ENCODE results near the gene PYGL.
A peak's percentile ranks its signal among the peaks of the same experiment; 100 is the strongest.

Gene PYGL

DNA sequence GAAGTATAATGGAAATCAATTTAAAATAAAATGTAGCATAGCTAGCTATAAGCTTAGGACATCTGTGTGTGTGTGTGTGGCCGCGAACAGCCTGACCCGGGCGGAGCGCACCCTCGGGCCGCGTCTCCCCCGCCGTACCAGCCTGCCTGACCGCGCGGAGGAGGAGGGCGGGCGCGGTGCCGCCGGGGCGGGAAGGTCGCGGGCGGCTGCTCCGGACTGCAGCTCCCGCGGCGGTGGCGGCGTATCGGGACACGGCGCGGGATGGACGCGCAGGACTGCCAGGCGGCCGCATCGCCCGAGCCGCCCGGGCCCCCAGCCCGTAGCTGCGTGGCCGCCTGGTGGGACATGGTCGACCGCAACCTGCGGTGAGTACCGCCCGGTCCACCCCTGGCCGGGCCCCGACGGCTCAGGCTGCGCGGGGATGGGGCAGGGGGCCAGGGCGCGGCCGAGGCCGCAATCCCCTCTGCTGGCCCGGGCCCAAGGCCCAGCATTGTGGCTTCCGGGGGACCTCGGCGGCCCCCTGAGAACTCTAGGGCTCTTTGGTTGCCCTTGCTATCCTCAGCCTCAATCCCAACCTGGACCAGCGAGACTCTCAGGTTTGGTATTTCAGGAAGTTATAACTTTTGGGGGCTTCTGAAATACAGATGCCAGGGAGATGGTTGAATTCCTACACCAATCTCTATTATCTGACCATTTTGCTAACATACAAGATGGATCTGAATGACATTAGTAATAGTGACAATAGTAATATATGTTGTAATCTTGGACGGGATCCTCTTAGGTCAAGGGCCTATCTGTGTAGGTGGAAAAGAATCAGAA is 72.2 kb downstream of the PYGL start, which contains the start of gene ABHD12B:
TSS of gene ABHD12B (plus strand) at position 140 of the 819 bp plus-strand sequence. CDS start at position 262, 122 bp downstream.
- no peak for DNase-seq (ENCODE audit: low spot score)

- DNase-seq (ENCODE audit: low spot score), result no peak
Observed at GRCh38 chr14:50871228-50871627, 73.1 kb downstream of the PYGL start.

GRCh38 chr14:50865391-50866076 is 78.7 kb downstream of the PYGL start:
- DNase-seq (ENCODE audit: low spot score), result no peak

DNA sequence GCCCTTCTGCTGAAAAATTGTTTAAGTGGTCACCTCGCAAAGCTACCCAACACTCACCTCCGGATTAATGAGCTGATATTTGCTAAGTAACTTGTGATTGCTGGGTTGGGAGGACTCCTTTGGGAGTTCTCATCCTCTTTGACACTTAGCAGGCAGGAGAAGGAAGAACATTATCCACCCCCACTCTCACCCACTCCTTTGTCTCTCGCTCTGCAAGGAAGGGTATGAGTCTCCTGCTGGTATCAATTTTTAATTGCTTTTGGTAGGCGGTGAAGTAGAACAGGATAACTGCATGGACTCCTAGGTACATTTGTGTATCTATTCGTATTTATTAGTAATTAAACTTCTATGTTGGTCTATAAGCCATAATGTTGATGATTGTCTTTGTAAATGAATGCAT is 79.3 kb downstream of the PYGL start:
- DNase-seq (ENCODE audit: low spot score), result no peak

DNA sequence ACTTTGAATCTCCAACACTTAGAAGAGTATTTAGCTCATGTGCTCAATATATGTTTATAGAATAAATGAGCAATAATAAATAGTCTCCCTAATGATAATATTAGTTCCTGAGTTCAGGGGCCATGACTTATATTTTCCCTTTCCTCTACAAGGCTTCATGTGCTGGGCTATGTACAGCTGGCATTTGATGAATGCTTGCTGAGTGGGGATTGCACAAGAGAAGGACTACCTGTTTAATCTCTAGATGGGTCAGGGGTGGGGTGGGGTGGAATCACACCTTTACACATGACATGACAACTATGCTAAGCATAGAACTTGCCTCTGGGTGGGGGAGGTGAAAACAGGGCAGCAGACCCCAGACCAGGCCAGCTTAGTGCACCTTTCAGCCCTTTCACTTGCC is 80.0 kb downstream of the PYGL start:
- DNase-seq (ENCODE audit: low spot score), result no peak

DNA sequence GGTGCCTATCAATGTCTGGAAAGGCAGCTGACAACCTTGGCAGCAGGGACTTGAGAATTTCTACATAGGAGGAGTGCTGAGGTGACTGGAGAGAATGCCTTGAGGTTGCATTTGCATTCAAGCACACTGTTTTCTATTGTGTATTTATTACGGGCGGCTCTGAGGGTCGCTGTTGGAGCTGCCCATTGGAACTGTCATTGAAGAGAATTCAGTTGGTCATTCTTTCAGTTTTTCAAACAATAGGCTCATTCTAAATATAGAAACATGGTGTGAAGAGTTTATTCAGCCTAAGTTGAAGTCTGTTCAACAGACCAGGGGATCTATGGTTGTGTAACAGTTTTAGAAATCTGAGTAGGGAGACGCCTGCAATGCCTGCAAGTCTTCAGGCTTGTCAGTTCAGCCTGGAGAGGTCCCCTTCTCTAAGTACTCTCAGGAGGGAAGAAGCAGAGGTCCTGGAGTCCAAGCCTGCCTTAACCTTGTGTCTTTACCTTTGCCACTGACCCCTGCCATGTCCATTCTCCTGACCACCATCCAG is 82.2 kb downstream of the PYGL start:
- DNase-seq (ENCODE audit: low spot score), result peak; percentile 26

DNA sequence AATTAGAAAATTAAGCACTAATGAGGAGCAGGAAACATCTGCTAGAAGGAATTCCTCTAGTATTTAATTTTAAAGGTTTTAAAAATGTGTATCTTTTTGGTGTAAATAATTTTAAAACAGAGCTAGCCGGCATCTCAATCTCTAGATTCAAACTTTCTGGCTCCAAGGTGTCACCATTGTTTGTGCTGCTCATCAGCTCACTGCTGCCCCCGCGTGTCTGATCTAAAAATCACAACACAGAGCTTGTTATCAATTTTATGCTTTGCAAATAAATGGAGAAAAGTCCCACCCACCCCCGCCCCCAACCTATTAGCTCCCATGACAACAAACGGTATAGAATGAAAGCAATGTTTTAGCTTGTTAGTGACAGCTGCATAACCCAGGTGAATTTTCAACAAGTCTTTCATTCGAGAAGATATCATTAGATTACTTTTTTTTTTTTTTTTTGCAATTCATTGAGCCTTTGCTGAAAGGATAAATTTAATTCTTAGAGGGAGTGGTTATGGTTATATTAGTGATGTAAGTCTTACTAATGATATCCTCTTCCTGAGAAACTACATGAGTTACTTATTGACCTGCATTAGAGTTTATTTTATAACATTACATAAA is 83.7 kb downstream of the PYGL start:
- peak; percentile 83 for DNase-seq (ENCODE audit: low spot score)

DNA sequence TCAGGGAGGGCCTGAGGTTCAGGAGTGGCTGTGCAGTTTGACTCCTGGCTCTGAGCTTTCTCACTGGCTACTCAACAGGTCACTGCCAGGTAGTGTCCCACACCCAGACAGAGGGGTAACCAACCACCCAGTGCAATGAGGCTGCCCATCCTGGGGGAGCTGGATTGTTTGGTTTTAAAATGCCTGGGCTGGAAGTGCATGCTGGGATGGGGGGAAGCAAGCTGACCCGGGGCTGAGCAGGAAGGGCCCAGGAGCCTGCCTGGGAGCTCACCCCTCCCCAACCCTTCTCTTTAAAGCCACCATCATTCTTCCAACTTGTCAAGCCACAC is 85.0 kb downstream of the PYGL start:
- DNase-seq (ENCODE audit: low spot score), result no peak

DNA sequence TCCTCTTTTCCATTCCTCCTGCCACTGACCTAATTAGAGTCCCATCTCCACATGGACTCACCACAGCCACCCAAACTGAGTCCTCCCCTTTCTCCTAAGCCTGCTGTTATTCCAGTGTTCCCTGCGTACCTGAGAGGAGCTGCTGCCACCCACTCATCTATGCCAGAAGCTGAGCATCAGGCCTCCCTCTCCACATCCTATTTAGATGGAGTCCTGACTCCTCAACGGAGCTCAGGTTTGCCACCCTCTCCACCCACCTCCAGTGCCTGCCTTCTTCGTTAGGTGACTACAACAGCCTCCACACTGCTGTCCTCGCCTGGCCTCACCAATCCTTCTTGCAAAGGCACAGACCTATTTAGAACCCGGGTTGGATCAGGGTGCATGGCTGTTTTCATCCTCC is 87.6 kb downstream of the PYGL start:
- no peak for DNase-seq (ENCODE audit: low spot score)

DNA sequence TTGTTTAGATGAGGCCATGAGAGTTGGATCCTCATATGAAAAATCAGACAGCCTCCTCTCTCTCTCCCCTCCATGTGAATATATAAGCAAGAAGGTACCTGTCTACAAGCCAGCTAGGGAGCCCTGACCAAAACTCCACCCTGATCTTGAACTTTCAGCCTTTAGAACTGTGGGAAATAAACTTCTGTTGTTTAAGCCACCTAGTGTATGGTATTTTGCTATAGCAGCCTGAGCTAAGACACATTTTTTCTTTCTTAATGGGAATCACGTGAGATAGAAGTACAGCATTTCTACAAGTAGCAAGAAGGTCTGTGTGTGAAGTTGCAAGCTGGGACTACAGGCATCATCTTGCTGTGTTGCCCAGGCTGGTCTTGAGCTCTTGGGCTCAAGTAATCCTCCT is 88.7 kb downstream of the PYGL start:
- DNase-seq (ENCODE audit: low spot score), result no peak

Measured in globus pallidus (tissue), 1 donor.